Neural cell (in vitro differentiated cells): Measurements from ENCODE around the gene DPF3. TPM values are rescaled to one million over a fixed set of nuclear protein-coding genes. Genes with fewer than 3 reads are reported as not detected.

ENCODE experiments used
- H2AFZ ChIP-seq: fragments of 200-600, 300-800 bp; sonication (generic), shearing (Covaris generic); 2 replicates; pipeline ENCODE4 v1.6.0; 2014; ENCODE audit warnings: low read depth, mild to moderate bottlenecking, antibody characterized with exemption, low read length, moderate library complexity
- H3F3A ChIP-seq: fragments of 200-600 bp; shearing (Covaris generic); 2 replicates; pipeline ENCODE4 v1.6.1; 2016; ENCODE audit warnings: mild to moderate bottlenecking, moderate library complexity, mixed read lengths, antibody characterized with exemption, low read length; ENCODE audit not compliant: insufficient read depth, poor library complexity, severe bottlenecking
- H3K27ac ChIP-seq: fragments of 200-600, 300-800 bp; sonication (generic), shearing (Covaris generic); 2 replicates; pipeline ENCODE4 v1.5.1; 2014; ENCODE audit warnings: mild to moderate bottlenecking, low read length, moderate library complexity
- H3K27me3 ChIP-seq: fragments of 300-800, 200-600 bp; sonication (generic), shearing (Covaris generic); 2 replicates; pipeline ENCODE4 v1.6.0; 2014; ENCODE audit warnings: mild to moderate bottlenecking, low read depth, low read length, moderate library complexity; ENCODE audit not compliant: insufficient read depth
- H3K36me3 ChIP-seq: fragments of 300-800, 200-600 bp; sonication (generic), shearing (Covaris generic); 2 replicates; pipeline ENCODE4 v1.5.1; 2014; ENCODE audit warnings: mild to moderate bottlenecking, antibody characterized with exemption, low read length, moderate library complexity; ENCODE audit not compliant: insufficient read depth
- H3K4me2 ChIP-seq: fragments of 300-800, 200-600 bp; sonication (generic), shearing (Covaris generic); 2 replicates; pipeline ENCODE4 v1.6.0; 2014; ENCODE audit warnings: mild to moderate bottlenecking, low read length
- H3K4me3 ChIP-seq: fragments of 300-800, 200-600 bp; sonication (generic), shearing (Covaris generic); 2 replicates; pipeline ENCODE4 v1.5.1; 2014; ENCODE audit warnings: mild to moderate bottlenecking, low read length, moderate library complexity
- H3K79me2 ChIP-seq: fragments of 200-600 bp; shearing (Covaris generic); replicated peaks from 2 replicates; pipeline ENCODE4 v1.6.0; 2014; ENCODE audit warnings: mild to moderate bottlenecking, low read length, moderate library complexity; ENCODE audit not compliant: insufficient read depth
- H3K9ac ChIP-seq: fragments of 300-800, 200-600 bp; sonication (generic), shearing (Covaris generic); 2 replicates; pipeline ENCODE4 v1.6.1; 2016; ENCODE audit warnings: mild to moderate bottlenecking, low read length, mixed read lengths
- H3K9me2 ChIP-seq: fragments of 200-600 bp; shearing (Covaris generic); 2 replicates; pipeline ENCODE4 v1.6.1; 2016; ENCODE audit warnings: mild to moderate bottlenecking, low read length, mixed read lengths; ENCODE audit not compliant: insufficient read depth
- H3K9me3 ChIP-seq: fragments of 200-600, 300-800 bp; sonication (generic), shearing (Covaris generic); 2 replicates; pipeline ENCODE4 v1.6.1; 2016; ENCODE audit warnings: mild to moderate bottlenecking, mixed run types, low read length, moderate library complexity, mixed read lengths
- H4K20me1 ChIP-seq: fragments of 200-600 bp; shearing (Covaris generic); 2 replicates; pipeline ENCODE4 v1.6.1; 2016; ENCODE audit warnings: mild to moderate bottlenecking, mixed run types; ENCODE audit not compliant: insufficient read depth
- CTCF ChIP-seq: fragments of 450-650 bp; IDR thresholded peaks from 2 replicates; pipeline ENCODE4 v1.5.1; 2014; ENCODE audit warnings: antibody characterized with exemption, mild to moderate bottlenecking, moderate library complexity; ENCODE audit not compliant: poor library complexity, severe bottlenecking
- EP300 ChIP-seq: fragments of 450-650 bp; conservative IDR thresholded peaks from 2 replicates; pipeline ENCODE4 v1.6.1; 2014; ENCODE audit warnings: antibody characterized with exemption, mild to moderate bottlenecking, moderate library complexity; ENCODE audit not compliant: poor library complexity, severe bottlenecking
- EZH2 ChIP-seq: fragments of 200-600, 300-800 bp; shearing (Covaris generic), sonication (generic); IDR thresholded peaks from 2 replicates; pipeline ENCODE4 v1.6.1; 2014; ENCODE audit warnings: antibody characterized with exemption, low read length, borderline replicate concordance, mild to moderate bottlenecking; ENCODE audit not compliant: insufficient read depth, poor library complexity, severe bottlenecking
- MXI1 ChIP-seq: fragments of 450-650 bp; conservative IDR thresholded peaks from 2 replicates; pipeline ENCODE4 v1.6.1; 2014; ENCODE audit warnings: antibody characterized with exemption, mild to moderate bottlenecking; ENCODE audit not compliant: poor library complexity, severe bottlenecking
- POLR2AphosphoS5 ChIP-seq: IDR thresholded peaks from 2 replicates; pipeline ENCODE4 v1.6.1; 2012
- RAD21 ChIP-seq: fragments of 450-650 bp; conservative IDR thresholded peaks from 2 replicates; pipeline ENCODE4 v1.6.1; 2014; ENCODE audit warnings: antibody characterized with exemption, mild to moderate bottlenecking, moderate library complexity
- REST ChIP-seq: IDR thresholded peaks from 2 replicates; pipeline ENCODE4 v1.6.1; 2012; ENCODE audit warnings: borderline replicate concordance
- SMC3 ChIP-seq: fragments of 450-650 bp; conservative IDR thresholded peaks from 2 replicates; pipeline ENCODE4 v1.6.1; 2014; ENCODE audit warnings: antibody characterized with exemption, mild to moderate bottlenecking, moderate library complexity; ENCODE audit not compliant: poor library complexity
- TAF1 ChIP-seq: IDR thresholded peaks from 2 replicates; pipeline ENCODE4 v1.6.1; 2012; ENCODE audit warnings: low read depth
- polyA plus RNA-seq: library from polyadenylated mRNA; depleted of rRNA; stranded (reverse); fragments of >200 nt; gene quantifications from 2 replicates; pipeline ENCODE4 v1.2.3, GENCODE V29; 2014

The DPF3 gene
- polyA plus RNA-seq, 1 donor from 2014 or later: 2.9 TPM

GRCh38 chr14:72653026-72653425 is 240.9 kb downstream of the DPF3 start:
- H3K9ac ChIP-seq: no peak overlapping the region
- no peaks in the 10 kb centered on the region for H3K27me3 ChIP-seq
- H3F3A ChIP-seq: no peaks in the 10 kb centered on the region
- H4K20me1 ChIP-seq: no peaks in the 10 kb centered on the region
- no peaks in the 10 kb centered on the region for H3K79me2 ChIP-seq
- no peak overlapping the region for H3K4me3 ChIP-seq
- H3K36me3 ChIP-seq: no peaks in the 10 kb centered on the region
- H3K27ac ChIP-seq: no peak overlapping the region
- H3K4me2 ChIP-seq: no peak overlapping the region
- no peaks in the 10 kb centered on the region for H3K9me2 ChIP-seq
- TF ChIP-seq CTCF: no peak
- no peak for TF ChIP-seq MXI1
- no peak for TF ChIP-seq EZH2
- no peaks in the 10 kb centered on the region for H3K9me3 ChIP-seq
- no peak overlapping the region for H2AFZ ChIP-seq

GRCh38 chr14:72652179-72652578 is 241.7 kb downstream of the DPF3 start:
- no peaks in the 10 kb centered on the region for H3K9me2 ChIP-seq
- H3K36me3 ChIP-seq: no peaks in the 10 kb centered on the region
- no peaks in the 10 kb centered on the region for H3K9me3 ChIP-seq
- TF ChIP-seq POLR2AphosphoS5: no peak
- TF ChIP-seq EZH2: no peak
- no peak for TF ChIP-seq RAD21
- TF ChIP-seq EP300: no peak
- no peak for TF ChIP-seq REST
- TF ChIP-seq CTCF: no peak
- TF ChIP-seq MXI1: no peak
- no peak for TF ChIP-seq TAF1
- TF ChIP-seq SMC3: no peak
- H3K79me2 ChIP-seq: no peaks in the 10 kb centered on the region
- H2AFZ ChIP-seq: no peak overlapping the region
- H3K4me3 ChIP-seq: no peak overlapping the region
- no peaks in the 10 kb centered on the region for H3F3A ChIP-seq
- H3K4me2 ChIP-seq: no peak overlapping the region
- no peak overlapping the region for H3K27ac ChIP-seq
- no peak overlapping the region for H3K9ac ChIP-seq
- no peaks in the 10 kb centered on the region for H4K20me1 ChIP-seq
- H3K27me3 ChIP-seq: no peaks in the 10 kb centered on the region
